ENCODE data around the gene ROR2.

Gene ROR2

DNA sequence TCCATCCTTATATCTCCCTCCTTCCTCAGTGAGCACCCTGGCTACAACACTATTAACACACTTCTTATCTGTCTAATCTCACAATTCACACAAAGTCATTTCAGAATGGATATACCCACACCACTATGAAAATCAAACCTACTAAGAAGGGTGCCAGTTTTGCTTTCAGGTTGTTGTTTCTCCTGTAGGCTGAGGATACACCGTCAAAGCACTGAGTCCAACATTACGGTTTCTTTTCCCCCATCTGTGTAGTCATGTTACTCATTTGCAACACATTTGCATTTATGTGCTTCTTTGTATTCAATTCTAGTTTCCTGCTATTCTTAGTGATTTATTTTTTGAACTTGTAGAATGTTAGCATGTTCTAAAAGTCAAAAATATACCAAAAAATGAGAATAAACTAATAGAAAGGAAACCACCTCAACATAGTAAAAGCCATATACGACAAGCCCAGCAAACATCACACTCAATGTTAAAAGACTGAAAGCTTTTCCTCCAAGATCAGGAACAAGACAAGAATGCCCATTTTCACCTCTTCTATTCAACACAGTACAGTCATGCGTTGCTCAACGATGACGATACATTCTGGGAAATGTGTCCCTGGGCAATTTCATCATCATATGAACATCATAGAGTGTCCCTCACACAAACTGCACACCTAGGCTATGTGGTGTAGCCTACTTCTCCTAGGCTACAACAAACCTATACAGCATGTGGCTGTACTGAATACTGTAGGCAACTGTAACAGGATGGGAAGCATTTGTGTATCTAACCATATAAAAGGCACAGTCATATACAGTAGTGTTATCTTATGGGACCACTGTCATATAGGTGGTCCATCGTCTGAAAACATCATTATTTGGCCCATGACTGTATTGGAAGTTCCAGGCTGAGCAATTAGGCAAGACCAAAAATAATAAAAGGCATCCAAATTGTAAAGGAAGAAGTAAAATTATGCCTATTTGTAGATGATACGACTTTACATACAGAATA, 6.3 kb downstream of the ROR2 start:
- CTCF ChIA-PET = interaction anchor here (0.7 kb wide), 1 partner anchor 9 kb away, joined by 3 read pairs; no protein-coding TSS in a partner anchor
- POLR2A ChIA-PET = no interaction called here
- DNase-seq (ENCODE audit: extremely low spot score) = no peak
- no peak for TF ChIP-seq NFRKB (IDR thresholded peaks at IDR 0.05)
- TF ChIP-seq FOXK2 (IDR thresholded peaks at IDR 0.05) = no peak

DNA sequence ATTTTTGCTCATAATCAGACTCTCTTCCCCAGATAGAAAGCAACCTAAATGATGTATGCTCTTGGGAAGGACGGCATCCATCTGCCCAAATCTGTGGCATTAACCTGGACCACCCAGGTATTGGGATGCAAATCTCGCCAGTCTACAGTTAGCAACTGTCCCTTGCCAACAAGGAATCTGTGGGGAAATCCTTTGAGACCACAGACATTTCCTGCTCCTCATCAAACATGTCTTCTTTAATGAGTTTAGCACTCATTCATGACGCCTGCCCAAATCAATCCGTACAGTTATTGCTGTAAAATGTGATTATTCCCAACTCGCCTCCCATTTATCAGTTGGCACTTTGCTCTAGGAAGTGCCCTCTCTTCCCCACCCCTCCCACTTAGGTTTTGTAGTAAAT, 7.8 kb downstream of the ROR2 start:
- CTCF ChIA-PET = no interaction called here
- DNase-seq (ENCODE audit: extremely low spot score) = no peak
- POLR2A ChIA-PET = no interaction called here
- TF ChIP-seq ARNT (IDR thresholded peaks at IDR 0.05) (no peak), BHLHE40 (IDR thresholded peaks at IDR 0.05; ENCODE audit: borderline replicate concordance) (no peak), CTBP1 (IDR thresholded peaks at IDR 0.05; ENCODE audit: borderline replicate concordance) (no peak), SUZ12 (IDR thresholded peaks at IDR 0.05) (no peak), ZNF384 (IDR thresholded peaks at IDR 0.05) (no peak), LEF1 (IDR thresholded peaks at IDR 0.05; ENCODE audit: borderline replicate concordance) (no peak), HDGF (IDR thresholded peaks at IDR 0.05; ENCODE audit: borderline replicate concordance) (no peak), L3MBTL2 (conservative IDR thresholded peaks at IDR 0.05) (no peak), FOXK2 (IDR thresholded peaks at IDR 0.05) (no peak), FOXM1 (IDR thresholded peaks at IDR 0.05; ENCODE audit: borderline replicate concordance) (no peak)

DNA sequence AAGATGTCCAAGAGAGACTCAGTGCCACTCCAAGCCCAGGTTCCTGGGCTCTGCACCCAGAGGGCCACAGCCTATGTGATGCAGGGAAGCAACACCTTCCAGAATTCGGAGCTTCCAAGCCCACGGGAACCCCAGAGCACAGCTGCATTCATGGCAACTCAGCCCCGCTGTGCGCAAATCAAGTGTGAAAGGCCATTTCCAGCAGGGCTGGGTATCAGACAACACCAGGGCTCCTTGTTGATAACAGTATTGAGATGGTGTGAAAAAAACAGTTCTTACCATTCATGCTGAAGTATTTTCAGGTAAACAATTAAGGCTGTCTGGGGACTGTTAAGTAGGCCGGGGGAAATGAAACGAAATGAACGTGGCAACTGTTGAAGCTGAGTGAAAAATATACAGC, 10.1 kb downstream of the ROR2 start:
- TF ChIP-seq ARNT (IDR thresholded peaks at IDR 0.05) = no peak
- ChIA-PET POLR2A (no interaction called here), CTCF (no interaction called here)
- DNase-seq (ENCODE audit: extremely low spot score) = no peak

DNA sequence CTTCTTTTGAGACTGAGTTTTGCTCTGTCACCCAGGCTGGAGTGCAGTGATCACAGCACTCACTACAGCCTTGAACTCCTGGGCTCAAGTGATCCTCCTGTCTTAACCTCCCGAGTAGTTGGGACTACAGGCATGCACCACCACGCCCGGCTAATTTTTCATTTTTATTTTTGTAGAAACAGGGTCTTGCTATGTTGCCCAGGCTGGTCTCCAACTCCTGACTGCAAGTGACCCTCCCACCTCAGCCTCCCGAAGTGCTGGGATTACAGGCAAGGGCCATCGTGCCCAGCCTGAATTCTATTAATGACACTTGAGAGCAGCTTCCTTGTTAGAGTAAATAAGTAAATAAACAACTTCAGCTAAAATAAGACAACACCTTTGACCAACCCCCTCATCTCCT, 12.3 kb downstream of the ROR2 start:
- CTCF ChIA-PET = interaction anchor here (0.6 kb wide), 1 partner anchor 431 kb away, joined by 3 read pairs; no protein-coding TSS in a partner anchor
- POLR2A ChIA-PET = no interaction called here
- TF ChIP-seq SUZ12 (IDR thresholded peaks at IDR 0.05) (no peak), FOXA1 (IDR thresholded peaks at IDR 0.05) (no peak)
- no peak for DNase-seq (ENCODE audit: extremely low spot score)

DNA sequence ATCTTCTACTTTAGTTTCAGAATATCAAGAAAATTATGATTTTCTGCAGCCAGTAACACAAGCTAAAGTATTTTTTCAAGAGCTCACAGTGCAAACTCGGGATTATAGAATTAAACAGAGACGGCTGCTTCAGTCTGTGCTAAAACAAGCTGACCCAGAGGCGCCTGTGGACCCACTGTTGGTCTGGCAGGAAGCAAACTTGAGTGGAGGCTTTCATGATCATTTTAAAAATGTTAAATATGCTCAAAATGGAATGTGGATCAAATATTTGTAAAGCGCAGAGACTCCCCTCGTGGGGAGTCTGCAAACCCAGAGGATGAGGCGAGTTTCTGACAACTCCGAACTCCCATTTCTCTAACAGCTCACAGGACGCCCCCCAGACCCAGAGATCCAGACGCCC, 13.0 kb downstream of the ROR2 start:
- DNase-seq (ENCODE audit: extremely low spot score) = no peak
- no peak for TF ChIP-seq FOXK2 (IDR thresholded peaks at IDR 0.05)
- TF ChIP-seq LEF1 (IDR thresholded peaks at IDR 0.05; ENCODE audit: borderline replicate concordance) = no peak
- no peak for TF ChIP-seq NFRKB (IDR thresholded peaks at IDR 0.05)
- TF ChIP-seq CTBP1 (IDR thresholded peaks at IDR 0.05; ENCODE audit: borderline replicate concordance) = no peak
- TF ChIP-seq L3MBTL2 (conservative IDR thresholded peaks at IDR 0.05) = no peak
- POLR2A ChIA-PET = no interaction called here
- CTCF ChIA-PET = interaction anchor here (0.6 to 2.4 kb wide), 2 partner anchors 13 to 431 kb away, joined by 3 to 11 read pairs; partner anchors contain the start of gene ROR2

DNA sequence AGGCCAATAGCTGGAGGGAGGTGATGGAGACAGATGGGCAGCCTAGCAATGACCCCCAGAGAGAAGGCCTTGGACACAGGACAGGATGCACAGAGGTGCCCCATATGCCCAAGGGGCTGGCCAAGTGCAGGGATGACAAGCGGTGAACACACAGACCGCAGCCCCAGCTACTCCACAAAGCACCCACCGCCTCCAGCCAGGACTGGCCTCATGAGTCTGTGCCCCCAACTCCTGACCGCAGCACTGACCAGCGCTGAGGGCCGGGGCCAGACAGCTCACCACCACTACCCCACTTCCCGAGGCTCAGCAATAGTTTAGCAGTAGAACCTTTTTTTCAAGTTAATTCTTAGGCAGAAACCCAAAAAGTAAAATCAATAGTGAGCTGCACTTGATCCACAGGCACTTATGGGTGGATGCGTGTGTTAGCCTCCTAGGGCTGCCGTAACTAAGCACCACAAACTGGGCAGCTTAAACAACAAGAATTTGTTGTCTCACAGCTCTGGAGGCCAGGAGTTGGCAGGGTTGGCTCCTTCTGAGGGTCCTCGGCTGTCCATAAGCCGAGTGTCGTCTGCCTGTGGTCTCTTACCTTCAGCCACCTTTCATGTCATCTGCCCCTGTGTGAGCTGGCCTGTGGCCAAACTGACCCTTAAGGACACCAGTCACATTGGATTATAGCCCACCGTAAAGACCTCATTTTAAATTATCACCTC, 14.1 kb downstream of the ROR2 start:
- ChIA-PET POLR2A (no interaction called here), CTCF (interaction anchor here (0.6 to 2.4 kb wide), 5 partner anchors 8 to 178 kb away, joined by 3 to 11 read pairs (median 3); partner anchors contain the start of gene ROR2)
- DNase-seq (ENCODE audit: extremely low spot score) = no peak
- TF ChIP-seq FOXM1 (IDR thresholded peaks at IDR 0.05; ENCODE audit: borderline replicate concordance) (no peak), ARNT (IDR thresholded peaks at IDR 0.05) (no peak), HDGF (IDR thresholded peaks at IDR 0.05; ENCODE audit: borderline replicate concordance) (no peak), ELF4 (IDR thresholded peaks at IDR 0.05) (no peak), LEF1 (IDR thresholded peaks at IDR 0.05; ENCODE audit: borderline replicate concordance) (no peak), NFRKB (IDR thresholded peaks at IDR 0.05) (no peak), FOXA1 (IDR thresholded peaks at IDR 0.05) (no peak), BHLHE40 (IDR thresholded peaks at IDR 0.05; ENCODE audit: borderline replicate concordance) (no peak), L3MBTL2 (conservative IDR thresholded peaks at IDR 0.05) (no peak), CTBP1 (IDR thresholded peaks at IDR 0.05; ENCODE audit: borderline replicate concordance) (no peak), ZNF384 (IDR thresholded peaks at IDR 0.05) (no peak), SP1 (IDR thresholded peaks at IDR 0.05) (no peak), FOXK2 (IDR thresholded peaks at IDR 0.05) (no peak), TARDBP (IDR thresholded peaks at IDR 0.05) (no peak), SUZ12 (IDR thresholded peaks at IDR 0.05) (no peak)
- TF ChIP-seq, protein P1, sequence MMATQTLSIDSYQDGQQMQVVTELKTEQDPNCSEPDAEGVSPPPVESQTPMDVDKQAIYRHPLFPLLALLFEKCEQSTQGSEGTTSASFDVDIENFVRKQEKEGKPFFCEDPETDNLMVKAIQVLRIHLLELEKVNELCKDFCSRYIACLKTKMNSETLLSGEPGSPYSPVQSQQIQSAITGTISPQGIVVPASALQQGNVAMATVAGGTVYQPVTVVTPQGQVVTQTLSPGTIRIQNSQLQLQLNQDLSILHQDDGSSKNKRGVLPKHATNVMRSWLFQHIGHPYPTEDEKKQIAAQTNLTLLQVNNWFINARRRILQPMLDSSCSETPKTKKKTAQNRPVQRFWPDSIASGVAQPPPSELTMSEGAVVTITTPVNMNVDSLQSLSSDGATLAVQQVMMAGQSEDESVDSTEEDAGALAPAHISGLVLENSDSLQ (IDR thresholded peaks at IDR 0.05) = no peak

DNA sequence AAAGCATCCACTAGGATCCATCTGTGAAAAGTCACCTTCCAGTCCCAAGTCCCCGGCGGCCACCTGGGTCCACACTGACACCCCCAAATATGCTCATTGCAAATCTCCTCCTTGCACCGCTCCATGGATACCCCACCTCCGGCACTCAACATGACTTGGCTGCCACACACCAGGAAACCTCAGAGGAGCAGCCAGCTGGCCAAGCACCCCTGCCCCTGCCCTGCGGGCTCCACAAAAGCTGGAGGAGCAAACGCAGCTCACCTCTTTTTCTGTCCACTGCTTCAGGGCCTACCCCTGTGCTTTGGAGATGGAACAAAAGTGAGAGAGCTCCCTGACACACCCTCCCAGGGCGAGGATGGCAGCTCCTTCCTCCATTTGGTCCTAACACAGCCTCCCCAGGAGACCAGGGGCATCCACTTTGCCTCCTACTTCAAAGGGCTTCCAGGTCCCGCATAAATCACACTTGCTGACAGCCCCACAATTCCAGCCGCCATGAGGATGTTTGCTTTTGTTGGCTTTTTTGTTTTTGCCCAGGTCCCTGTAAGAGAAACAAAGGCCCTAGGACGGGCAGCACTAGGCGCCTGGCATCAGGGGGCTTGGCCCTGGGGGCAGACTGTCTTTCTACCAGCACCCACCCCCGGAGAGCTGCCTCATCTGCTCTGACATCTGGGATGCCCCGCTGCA, 14.8 kb downstream of the ROR2 start:
- CTCF ChIA-PET = interaction anchor here (1.0 to 2.4 kb wide), 5 partner anchors 9 to 177 kb away, joined by 3 to 11 read pairs (median 3); partner anchors contain the start of gene ROR2

More for the DNA sequence above, 14.8 kb downstream of the ROR2 start:
- no peak for TF ChIP-seq SUZ12 (IDR thresholded peaks at IDR 0.05)
- TF ChIP-seq, protein P1 (IDR thresholded peaks at IDR 0.05) = peak; percentile 71
- no peak for DNase-seq (ENCODE audit: extremely low spot score)
- POLR2A ChIA-PET = no interaction called here

All from HEK293T (cell line).